NCI-H2196 (cell line): ENCODE data around the gene CPNE2.
A peak's percentile ranks its signal among the peaks of the same experiment; 100 is the strongest.

Experiments used
- DNase-seq: peaks from one replicate; lab custom pipeline; 2025; ENCODE audit not compliant: unreplicated experiment; lab: John Stamatoyannopoulos, UW

The CPNE2 gene

DNA sequence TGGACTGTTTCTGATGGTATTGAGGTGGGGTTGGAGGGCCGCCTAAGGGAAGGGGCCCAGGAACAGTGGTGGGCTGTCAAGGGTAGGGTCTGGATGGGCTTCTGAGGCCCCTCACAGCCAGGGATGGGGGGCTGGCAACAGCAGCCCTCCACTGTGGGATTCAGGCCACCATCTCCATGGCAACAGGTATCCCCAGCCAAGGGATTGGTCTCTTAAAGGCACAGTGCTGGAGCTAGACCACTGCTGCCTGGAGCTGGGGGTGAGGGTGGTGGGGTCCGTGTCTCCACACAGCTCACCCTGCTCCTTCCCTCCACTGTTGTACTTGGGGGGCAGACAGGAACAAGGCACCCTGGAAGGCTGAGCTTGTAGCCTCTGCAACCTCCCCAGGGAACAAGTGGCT, 51.6 kb downstream of the CPNE2 start:
- no peak for DNase-seq

DNA sequence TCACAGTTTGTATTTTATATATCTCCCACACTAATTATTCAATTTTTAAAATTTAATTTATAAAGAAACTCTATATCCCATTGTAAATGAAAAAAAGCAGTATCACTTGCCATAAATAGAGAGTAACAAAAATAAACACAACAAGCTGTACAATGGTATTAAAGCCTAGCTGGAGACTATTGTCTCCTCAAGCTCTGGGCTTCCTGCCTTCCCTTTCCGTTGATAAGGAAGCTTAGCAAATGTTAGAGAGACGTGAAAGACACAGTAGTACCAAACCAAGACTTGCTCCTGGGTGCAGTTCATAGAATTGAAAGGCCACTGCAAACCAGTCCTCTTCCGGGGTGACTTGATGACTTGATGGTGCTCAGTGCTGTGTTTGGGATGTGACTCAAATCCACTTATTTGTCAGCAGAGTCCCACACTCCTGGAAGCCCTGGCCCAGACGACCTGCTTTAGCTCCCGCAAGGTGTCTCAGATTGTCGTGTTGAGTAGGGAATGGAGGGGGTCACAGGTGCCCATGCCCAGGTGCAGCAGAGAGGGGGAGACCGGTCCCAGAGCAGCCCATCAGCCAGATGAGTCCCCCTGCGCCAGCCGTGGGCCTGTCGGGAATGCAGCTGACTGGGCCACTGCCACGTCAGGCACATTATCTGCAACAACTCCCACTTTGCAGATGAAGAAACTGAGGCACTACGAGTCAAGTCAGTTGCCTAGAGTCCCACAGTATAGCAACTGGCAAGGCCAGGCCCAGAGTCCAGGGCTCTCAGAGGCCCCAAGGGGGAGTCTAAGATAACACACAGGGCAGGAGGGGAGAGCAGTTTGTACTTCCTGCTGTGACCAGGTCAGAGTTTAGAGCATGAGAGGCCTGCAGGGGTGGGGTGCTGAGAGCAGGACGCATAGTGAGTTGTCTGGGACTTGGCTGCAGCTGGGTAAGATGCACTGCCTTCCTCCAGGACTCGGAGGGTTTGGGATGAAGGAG, 53.0 kb downstream of the CPNE2 start:
- no peak for DNase-seq

DNA sequence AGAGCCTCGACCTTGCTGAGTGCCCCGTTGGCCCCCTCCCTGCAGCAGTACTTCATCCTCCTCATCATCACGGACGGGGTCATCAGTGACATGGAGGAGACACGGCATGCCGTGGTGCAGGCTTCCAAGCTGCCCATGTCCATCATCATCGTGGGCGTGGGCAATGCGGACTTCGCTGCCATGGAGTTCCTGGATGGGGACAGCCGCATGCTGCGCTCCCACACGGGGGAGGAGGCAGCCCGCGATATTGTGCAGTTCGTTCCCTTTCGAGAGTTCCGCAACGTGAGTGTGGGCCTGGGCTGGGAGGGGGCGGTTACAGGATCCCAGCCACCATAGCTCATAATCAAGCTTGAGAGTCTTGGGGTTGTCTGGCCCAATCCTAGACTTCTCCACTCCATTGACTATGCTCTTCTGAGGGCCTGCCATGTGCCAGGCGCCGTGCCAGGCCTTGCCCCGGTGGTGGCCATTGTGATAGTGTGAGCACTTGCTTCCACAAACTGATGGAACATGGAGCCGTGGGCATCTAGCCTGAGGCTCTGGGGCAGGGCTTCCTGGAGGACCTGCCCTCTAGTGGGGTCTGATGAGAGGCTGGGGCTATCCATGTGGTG, 53.8 kb downstream of the CPNE2 start:
- DNase-seq, result no peak

DNA sequence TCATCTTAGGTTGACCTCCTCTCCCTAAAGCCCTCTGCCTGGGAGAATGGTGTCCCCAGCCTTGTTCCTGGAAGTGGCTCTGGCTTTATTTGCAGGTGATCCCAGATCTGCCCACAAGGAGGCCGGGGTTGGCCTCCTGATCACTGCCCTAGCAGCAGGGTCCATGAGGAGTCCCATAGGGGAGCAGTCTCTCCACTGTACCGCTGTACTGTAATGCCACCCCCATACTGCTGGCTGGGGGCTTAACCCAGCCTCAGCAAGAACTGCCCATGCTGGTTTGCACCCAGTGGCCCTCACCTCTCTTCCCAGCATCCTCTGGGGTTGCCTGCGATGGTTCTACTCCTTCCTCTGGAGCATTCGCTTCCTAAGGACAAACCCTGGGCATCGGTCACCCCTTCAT, 54.4 kb downstream of the CPNE2 start:
- no peak for DNase-seq

DNA sequence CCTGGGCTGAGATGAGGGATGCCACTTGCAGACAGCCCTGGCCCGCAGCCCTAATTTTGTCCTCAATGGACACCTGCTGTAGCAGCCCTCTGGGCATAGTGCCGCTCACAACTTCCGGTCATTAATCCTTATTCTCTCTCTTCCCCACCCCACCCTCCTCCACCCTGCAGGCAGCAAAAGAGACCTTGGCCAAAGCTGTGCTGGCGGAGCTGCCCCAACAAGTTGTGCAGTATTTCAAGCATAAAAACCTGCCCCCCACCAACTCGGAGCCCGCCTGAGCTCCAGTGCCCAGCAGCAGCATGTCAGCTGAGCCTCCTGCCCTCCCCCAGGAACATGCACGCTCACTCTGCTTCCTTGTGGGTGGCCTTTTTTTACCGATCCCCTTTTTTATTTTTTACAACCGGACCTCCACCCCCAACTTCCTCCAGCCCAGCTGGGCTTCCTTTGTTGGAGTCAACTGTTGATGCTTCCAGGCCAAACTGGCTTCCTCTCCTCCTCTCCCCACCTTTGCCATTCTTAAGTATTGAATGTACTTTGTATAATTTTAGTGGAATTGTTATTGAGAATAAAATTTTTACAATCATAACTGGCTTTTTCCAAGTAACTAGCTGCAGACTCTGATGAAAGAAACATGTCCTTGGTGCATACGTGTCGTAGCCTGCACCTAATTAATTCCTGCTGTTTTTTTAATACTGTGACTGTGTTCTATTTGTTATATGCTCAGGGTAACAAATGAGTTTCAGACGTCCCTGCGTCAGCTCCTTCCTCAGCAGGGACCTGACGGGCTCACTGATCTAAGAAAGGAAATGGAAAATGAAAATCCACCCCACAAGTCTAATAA, 55.2 kb downstream of the CPNE2 start:
- DNase-seq, result no peak

DNA sequence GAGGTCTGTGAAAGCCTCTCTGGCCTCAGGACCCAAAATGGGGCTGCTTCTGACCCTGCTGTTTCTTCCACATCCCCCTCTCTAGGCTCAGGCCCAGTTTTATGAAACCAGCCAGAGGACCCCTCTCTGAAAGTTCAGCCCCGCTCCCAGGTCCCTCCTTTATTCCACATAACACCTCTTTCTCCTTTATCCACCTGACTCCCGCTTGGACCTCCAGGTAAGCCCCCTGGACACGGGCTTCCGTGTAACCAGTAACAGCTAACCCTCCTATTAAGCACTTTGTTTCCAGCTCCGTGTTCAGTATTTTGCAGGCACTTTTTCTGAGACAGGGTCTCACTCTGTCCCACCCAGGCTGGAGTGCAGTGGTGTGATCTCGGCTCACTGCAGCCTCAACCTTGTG, 56.1 kb downstream of the CPNE2 start:
- DNase-seq, result no peak

DNA sequence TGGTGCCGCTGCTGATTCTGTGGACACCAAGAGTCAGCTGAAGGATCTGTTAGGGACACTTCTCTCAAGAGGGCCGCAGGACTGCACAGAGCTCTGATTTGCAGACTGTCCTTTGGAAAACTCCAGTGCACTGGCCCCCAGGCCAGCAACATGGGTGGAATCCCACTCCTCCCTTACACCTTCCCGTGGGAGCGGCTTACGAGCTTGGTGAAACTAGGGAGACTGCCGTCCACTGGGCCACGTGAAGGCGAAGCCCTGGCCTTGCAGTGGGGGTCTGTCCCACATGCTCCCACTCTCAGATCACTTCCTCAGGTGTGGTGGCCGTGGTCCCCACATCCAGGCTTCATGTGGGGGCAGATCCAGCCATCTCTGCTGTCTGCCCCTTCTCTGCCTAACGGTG, 57.0 kb downstream of the CPNE2 start:
- DNase-seq, result no peak

DNA sequence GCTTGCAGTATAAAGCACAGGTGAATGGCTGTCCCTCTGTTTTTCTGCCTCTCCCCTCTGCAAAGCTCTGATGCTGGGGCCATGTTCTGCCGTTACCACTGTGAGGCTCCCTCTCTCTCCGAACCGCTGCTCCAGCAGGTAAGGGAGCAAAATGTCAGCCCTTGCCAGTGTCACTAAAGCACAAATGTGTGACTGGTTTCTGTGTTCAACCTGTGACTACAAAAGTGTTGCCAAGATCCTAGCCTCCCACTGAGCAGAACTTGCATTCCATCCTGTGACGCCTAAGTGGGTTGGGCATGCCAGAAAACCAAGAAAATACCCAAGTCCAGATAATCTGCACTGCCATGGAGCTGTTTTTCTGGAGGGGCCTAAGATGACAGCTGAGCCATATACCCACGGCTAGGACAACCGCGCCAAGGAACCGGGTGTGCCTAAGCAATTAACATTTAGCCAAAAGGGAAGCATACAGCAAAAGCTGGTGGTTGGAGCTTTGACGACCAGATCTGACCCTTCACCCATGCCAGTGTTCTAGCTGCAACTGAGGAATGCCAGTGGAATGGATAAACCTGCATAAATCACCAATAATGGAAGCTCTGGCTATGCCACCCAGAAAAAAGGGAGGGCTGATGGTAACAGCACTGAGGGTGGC, 58.4 kb downstream of the CPNE2 start:
- DNase-seq, result no peak

DNA sequence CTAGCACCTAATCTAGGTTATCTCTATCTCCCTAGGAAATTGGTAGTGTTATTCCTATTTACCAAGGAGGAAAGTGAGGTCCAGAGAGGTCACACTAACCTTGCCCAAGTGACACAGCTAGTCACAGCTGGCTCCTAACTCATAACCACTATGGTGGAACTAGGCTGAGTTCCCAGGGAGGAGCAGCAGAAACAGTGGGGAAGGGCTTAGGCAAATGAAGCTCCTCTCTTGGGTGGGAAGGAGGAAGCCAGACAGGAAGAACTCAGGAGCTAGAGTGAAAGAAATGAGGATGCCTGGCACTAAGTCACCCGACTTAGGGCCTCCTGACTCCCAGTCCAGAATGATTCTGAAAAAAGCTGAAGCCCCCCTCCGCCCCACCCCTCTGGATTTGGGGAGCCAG, 59.0 kb downstream of the CPNE2 start:
- DNase-seq, result no peak

DNA sequence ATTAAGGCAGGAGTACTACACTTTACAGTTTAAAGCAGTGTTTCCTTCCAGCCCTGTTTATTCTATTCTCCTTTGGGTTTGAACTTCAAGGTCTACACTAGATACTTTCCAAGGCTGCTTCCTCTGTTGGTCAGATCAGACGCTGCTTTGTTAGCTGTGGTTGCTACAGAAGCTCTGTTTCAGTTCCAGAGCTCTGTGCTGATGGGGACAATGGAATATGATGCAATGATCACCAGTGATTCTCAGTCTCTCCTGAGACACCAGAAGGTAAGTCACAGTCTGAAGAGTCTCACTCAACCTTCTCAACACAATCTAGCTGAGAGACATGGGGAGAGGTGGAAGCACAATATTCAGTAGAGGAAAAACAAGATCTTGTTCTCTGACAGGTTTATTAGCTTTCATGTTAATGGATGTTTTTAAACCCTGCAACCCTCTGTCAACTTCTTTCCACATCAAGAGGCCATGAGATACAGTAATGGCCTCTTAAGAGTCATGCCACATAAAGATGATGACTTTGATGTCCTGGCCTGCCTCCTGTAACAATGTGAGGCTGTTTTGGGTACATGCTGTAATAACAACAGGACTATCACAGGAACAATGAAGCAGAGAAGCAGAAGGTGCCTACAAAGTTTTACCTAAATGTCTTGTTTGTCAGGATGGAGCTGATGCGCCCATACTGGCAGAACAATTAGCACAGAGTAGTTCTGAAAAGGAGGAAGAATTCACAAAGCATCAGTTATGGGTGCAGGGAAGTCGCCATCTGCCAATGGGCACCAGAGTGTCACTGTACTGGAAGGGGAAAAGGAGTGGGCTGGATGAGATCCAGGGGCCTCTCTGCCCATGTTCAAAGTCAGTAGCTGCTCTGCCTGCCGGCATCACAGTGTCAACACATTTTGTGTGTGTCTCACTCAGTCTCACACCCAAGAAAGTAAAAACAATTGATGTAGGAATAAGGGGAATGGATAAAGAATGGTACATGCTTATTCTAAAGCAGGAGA, 60.0 kb downstream of the CPNE2 start:
- no peak for DNase-seq

DNA sequence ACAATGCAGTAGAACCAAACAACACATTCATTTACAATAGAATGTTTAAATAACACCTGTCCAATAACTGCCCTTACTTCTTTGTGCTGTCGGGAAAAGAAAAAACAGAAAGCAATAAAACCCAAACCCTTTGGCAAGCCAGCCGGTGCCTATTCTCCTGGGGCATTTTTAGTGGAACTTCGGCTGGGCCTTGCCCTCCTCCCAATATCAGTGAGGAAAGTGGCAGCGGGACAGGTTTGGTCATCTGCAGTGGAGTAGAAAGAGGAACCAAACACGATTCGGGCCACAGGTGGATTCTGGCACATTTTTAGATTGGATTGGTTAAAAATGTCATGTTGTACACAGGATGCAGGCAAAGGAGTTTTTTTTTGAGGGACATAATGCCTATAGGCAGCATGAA, 61.5 kb downstream of the CPNE2 start:
- no peak for DNase-seq

DNA sequence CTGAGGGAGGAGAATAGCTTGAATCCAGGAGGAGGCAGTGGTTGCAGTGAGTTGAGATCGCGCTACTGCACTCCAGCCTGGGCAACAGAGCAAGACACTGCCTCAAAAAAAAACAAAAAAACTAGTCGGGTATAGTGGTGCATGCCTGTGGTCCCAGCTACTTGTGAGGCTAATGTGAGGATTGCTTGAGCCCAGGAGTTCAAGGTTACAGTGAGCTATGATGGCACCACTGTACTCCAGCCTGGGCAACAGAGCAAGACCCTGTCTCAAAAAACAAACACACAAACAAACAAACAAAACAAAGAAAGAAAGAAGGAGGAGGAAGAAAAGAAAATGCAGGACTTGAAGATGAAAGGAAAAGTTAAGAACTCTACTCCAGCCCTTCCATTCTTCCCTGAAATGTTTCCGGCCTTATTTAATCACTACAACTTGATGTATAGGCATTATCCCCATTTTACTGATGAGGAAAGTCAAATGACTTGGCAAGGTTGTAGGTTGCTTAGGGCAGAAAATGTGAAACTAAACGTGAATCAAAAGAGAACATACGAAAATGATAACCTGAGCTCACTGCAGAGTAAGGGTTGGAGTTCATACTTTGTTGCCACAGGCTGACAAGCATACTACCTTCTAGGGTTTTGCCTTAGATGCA, 63.4 kb downstream of the CPNE2 start:
- no peak for DNase-seq

DNA sequence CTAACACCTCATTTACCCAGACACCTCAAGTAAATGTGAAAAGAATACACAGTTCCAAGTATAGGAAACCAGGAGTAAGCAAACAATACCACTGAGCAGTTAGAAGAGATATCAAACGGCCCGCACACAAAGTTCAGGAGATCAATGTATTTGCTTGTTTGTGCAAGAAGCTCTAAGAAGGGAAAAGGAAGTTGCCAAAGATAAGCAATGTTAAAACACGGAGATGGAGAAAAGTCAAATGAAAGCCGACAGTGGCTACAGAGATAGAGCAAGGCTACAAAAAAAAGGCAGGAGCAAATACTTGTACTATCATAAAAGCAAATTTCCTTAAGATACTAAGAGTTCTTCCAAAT, 63.9 kb downstream of the CPNE2 start:
- no peak for DNase-seq

DNA sequence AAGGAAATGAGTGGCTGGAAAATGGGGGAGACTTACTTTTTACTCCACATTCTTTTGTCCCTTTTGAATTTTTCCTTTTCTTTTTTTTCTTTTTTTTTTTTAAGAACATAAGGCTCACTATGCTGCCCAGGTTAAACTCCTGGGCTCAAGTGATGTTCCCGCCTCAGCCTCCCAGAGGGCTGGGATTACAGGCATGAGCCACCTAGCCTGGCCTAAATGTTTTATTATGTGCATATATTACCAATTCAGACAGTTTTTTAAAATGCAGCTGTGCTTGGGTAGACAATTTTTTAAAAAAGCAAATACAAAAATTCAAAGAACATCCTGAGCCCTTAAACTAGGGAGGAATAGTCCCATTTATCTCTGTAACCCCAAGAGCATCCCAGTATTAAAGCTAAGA, 65.2 kb downstream of the CPNE2 start:
- DNase-seq, result no peak

DNA sequence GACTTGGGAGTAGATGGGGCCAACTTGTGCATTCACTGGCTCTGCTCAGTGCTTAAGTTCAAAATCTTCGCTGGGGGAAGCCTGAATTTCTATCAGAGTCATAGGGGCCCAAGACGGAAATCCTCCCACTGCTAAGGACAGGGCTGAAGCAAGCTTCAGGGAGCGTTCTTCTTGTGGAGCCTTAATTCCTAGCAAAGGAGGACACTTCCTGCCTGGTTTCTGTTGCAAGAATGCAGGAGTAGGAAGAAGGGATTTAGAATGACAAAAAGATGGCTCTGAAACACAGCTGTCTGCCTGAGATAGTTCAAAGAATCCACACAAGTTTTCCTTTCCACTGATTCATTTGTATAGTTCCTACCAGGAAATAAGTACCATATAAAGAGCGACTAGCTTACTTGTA, 67.1 kb downstream of the CPNE2 start:
- DNase-seq, result no peak

DNA sequence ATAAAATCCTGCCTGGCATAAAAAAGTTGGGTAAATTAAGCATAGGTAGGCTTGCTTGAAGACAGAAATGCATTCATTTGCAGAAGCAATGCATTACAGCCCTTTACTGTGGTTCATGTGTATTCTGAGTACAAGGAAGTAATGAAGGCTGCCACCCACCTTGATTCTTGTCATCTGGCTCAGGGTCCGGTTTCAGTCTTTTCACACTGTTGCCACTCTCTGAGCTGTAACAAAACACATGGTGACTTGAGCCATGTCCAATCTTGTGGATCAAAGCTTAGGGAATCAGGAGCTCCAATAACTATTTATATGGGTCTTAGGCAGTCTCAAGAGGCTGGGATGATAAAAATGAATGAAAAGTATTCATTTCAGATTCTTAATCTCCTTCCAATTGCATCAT, 71.5 kb downstream of the CPNE2 start:
- no peak for DNase-seq

DNA sequence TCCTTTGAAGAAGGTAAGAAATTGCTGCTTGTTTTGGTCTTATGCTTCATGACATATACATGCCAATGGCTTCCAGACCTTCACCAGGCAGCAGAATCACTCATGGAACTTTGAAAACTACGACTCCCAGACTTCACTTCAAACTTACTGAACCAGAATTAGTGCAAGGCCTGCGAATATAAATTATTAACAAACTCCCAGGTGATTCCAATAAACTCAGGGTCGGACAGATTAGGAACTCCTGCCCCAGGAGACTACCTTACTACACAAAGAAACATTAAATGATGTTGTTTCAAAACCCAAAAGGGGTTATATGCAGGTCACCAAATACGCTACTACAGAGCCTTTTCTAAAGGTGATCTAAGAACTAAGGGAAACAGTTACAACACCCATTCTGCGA, 73.1 kb downstream of the CPNE2 start:
- DNase-seq, result no peak

DNA sequence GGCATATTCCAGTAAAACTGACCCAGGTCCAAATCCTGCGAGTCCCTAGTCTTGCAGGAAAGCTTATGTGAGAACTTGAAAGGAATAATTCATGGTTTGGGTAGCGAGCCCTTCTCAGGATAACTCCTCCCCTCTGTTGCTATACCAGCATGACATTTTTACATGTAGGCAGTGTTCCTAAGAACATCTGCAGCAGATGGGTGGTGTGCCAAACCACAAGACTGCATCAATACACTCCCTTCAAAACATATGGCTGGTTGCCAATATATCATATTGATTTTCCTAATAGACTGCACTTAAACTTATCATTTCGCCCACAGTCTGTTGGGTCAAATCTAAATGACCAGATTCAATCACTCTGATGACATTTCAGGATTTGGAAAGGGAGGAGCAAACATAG, 73.6 kb downstream of the CPNE2 start:
- peak; percentile 33 for DNase-seq

DNA sequence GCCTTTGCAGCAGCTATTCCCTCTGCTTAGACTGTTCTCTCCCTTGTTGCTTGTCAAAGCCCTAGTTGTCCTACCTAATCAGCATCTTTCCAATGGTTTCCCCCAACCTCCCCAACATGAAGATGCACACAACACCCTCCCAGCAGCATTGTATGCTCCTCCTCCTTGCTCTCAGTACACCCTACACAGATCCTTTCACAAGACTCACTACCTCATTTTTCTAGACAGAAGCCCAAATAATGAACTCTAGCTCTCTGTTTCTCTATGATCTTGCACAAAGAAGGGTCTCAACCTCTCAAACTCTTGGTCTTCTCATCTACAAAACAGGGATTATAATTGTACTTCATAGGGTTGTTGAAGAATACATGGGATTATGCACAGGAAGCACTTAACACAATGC, 74.1 kb downstream of the CPNE2 start:
- no peak for DNase-seq

DNA sequence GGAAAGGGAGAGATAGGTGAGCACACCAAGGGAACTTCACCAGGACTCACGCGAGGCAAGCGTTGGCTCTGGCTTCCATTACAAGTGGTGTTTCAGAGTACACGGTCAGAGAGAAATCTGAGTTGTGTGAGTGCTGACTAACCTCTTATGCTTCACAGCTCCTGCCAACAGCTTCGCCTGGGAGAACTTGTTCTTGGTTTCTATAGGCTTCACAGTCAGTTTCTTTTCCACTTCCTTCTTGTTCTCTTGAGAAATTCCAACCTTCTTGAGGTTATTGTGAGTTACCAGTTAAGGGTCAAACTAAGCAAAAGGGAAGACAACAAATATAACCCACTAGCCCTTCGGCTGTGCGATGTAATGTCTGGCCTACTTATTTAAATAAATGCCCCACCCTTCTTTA, 74.6 kb downstream of the CPNE2 start:
- DNase-seq, result peak; percentile 12
